ENCODE data around the gene REPIN1. TPM values are rescaled to one million over a fixed set of nuclear protein-coding genes. Genes with fewer than 3 reads are reported as not detected.

The REPIN1 gene
- total RNA-seq, 4 donors from 2014 or later = 9.7 to 80.8 (median 37.9) TPM

GRCh38 chr7:150337179-150337578, 31.4 kb upstream of the REPIN1 start:
- peak overlapping the region; percentile 85 to 96 for H3K27ac ChIP-seq
- TF ChIP-seq POLR2A (IDR thresholded peaks at IDR 0.05) = no peak
- no peak for TF ChIP-seq CTCF (IDR thresholded peaks at IDR 0.05)

GRCh38 chr7:150337659-150338081, 31.0 kb upstream of the REPIN1 start:
- DNase-seq = no peak
- intact Hi-C loops (cut with DNase I; ENCODE audit: low total_unique reads) = no loop called here
- H3K4me1 ChIP-seq = peaks cover 6 to 19% of the 10 kb centered on the region in 2 donors
- H3K4me3 ChIP-seq = no peak overlapping the region
- no peaks in the 10 kb centered on the region for H3K36me3 ChIP-seq
- H3K27me3 ChIP-seq = no peaks in the 10 kb centered on the region
- peak overlapping the region; percentile 85 to 96 for H3K27ac ChIP-seq
- no peak for TF ChIP-seq POLR2A (IDR thresholded peaks at IDR 0.05)
- TF ChIP-seq CTCF (IDR thresholded peaks at IDR 0.05) = no peak
- no peaks in the 10 kb centered on the region for H3K9me3 ChIP-seq

More at GRCh38 chr7:150337179-150337578, 31.4 kb upstream of the REPIN1 start:
- no peaks in the 10 kb centered on the region for H3K9me3 ChIP-seq
- no peaks in the 10 kb centered on the region for H3K36me3 ChIP-seq
- peaks cover 6 to 19% of the 10 kb centered on the region in 2 donors for H3K4me1 ChIP-seq
- DNase-seq = no peak
- H3K27me3 ChIP-seq = no peaks in the 10 kb centered on the region
- intact Hi-C loops (cut with DNase I; ENCODE audit: low total_unique reads) = no loop called here
- H3K4me3 ChIP-seq = no peak overlapping the region

DNA sequence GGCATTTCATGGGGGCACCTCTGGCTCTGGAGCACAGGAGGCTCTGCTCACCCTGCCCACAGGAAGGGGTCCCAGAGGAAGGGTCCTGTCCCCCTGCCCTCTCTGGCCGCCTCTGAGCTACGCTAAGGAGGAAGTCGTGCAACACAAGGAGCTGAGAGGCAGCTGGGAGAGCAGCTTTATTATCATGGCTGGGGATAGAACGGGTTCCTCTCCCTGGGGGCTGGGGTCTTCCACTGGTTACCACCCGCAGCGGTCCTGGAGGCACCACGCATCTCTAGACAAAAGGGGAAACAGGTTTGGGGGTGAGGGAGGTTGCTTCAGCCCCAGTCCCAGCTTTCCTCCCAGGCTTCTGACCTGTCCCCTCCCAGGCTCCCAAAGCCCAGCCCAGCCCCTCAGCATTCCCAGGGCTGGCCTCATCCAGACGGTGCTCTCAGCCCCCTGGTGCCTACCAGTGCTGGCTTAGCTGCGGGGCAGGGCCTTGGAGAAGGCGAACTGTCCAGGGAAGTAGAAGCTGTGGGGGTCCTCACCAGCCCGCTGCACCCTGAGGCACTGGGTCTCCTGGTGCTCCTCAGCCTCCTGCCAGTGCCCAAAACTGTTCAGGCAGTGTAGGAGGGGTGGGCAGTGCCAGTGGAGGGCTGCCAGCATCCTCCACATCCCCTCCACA, 30.3 kb upstream of the REPIN1 start:
- Histone ChIP-seq H3K27me3 (no peaks in the 10 kb centered on the region), H3K36me3 (no peaks in the 10 kb centered on the region), H3K9me3 (no peaks in the 10 kb centered on the region), H3K4me1 (peaks cover 6 to 19% of the 10 kb centered on the region in 2 donors), H3K27ac (peak overlapping the region; percentile 94 to 96), H3K4me3 (no peak overlapping the region)
- no peak for DNase-seq
- TF ChIP-seq CTCF (IDR thresholded peaks at IDR 0.05) (no peak), POLR2A (IDR thresholded peaks at IDR 0.05) (no peak)
- intact Hi-C loops (cut with DNase I; ENCODE audit: low total_unique reads) = no loop called here

DNA sequence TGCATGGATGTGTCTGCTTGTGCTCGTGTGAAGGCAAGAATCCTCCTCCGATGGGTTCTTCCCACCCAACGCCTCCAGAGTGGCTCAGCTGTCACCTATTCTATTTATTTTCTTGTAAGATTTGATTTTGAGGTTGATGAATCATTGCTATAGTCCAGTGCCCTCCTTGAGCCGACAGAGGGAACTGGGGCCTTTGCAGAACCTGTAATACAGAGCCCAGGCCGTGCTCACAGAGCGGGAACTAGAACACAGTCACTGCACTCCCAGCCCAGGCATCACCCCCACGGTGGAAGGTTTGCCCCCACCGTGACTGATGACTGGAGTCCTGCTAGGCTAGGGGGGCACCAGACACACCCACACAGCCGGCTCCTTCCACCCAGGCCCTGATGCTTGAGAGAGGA, 29.2 kb upstream of the REPIN1 start:
- intact Hi-C loops (cut with DNase I; ENCODE audit: low total_unique reads) = no loop called here
- Histone ChIP-seq H3K9me3 (no peaks in the 10 kb centered on the region), H3K27me3 (no peaks in the 10 kb centered on the region), H3K4me1 (peaks cover 6 to 17% of the 10 kb centered on the region in 2 donors), H3K4me3 (peak overlapping the region; percentile 65 to 80), H3K27ac (peak overlapping the region; percentile 94 to 96), H3K36me3 (no peaks in the 10 kb centered on the region)
- TF ChIP-seq CTCF (IDR thresholded peaks at IDR 0.05) (no peak), POLR2A (IDR thresholded peaks at IDR 0.05) (no peak)
- DNase-seq = no peak

- Histone ChIP-seq H3K4me3 (peak overlapping the region; percentile 65 to 80), H3K9me3 (no peaks in the 10 kb centered on the region), H3K36me3 (no peaks in the 10 kb centered on the region), H3K27me3 (no peaks in the 10 kb centered on the region), H3K4me1 (peaks cover 6 to 15% of the 10 kb centered on the region in 2 donors), H3K27ac (peak overlapping the region; percentile 94 to 96)
- intact Hi-C loops (cut with DNase I; ENCODE audit: low total_unique reads) = no loop called here
- TF ChIP-seq POLR2A (IDR thresholded peaks at IDR 0.05) (no peak), CTCF (IDR thresholded peaks at IDR 0.05) (no peak)
- peak; percentile 50 to 55 for DNase-seq
Measured at GRCh38 chr7:150340024-150340749, 28.4 kb upstream of the REPIN1 start.
